Pancreas (tissue), 10 donors: ENCODE measurements around the gene IL9R. TPM values are rescaled to one million over a fixed set of nuclear protein-coding genes. Genes with fewer than 3 reads are reported as not detected.
"Not testable (repeated sequence)": the region's sequence is repeated elsewhere in the genome, so short reads cannot be mapped to it uniquely, and the experiment has no call there.

ENCODE experiments used
- ATAC-seq, 4 donors: fragments of 200-7000 bp; cut with Tn5 transposase; one replicate each; pipeline versions ENCODE4 v1.8.0 to v1.9.1; 2020; ENCODE audit warnings: mild to moderate bottlenecking in 4 of 4, moderate library complexity in 4 of 4
- DNase-seq, 6 donors: peaks; one replicate each; pipeline ENCODE4 v3.0.0-alpha.2; 2020
- FAIRE-seq: peaks from 2 replicates; lab custom pipeline; 2012; peaks lifted over from hg19 to GRCh38; lab: Jason Lieb, UNC
- H3K27ac ChIP-seq, 4 donors: fragments of 200-600 bp; sonication (generic); 1 replicate in 3 of 4; 2 replicates in 1 of 4; pipeline versions ENCODE4 v1.5.0 to v1.8.0; 2020
- H3K27me3 ChIP-seq, 4 donors: fragments of 200-600 bp; one replicate each; pipeline ENCODE4 v1.8.0; 2021
- H3K36me3 ChIP-seq, 3 donors: fragments of 200-600 bp; sonication (generic) in 1 of 3; one replicate each; pipeline versions ENCODE4 v1.5.0 to v1.8.0; 2020 to 2021
- H3K4me1 ChIP-seq, 3 donors: fragments of 200-600 bp; one replicate each; pipeline ENCODE4 v1.8.0; 2021
- H3K4me3 ChIP-seq, 4 donors: fragments of 200-600 bp; sonication (generic) in 2 of 4; one replicate each; pipeline versions ENCODE4 v1.5.0 to v1.8.0; 2020 to 2021
- H3K9me3 ChIP-seq, 4 donors: fragments of 200-600 bp; one replicate each; pipeline ENCODE4 v1.8.0; 2021
- WGBS, 2 donors: extraction: QIAGEN DNeasy Blood & Tissue Kit; methylation state at CpG; one replicate each; pipeline ENCODE4 v1.1.7; 2013; 5-methylcytosine and 5-hydroxymethylcytosine counted together
- intact Hi-C, 3 donors: fragments of 100-400 bp; cut with DNase I; formaldehyde crosslinking; loops; one replicate each; pipeline versions ENCODE4 v1.11.1 to v1.14.2; 2022
- polyA plus RNA-seq, 2 donors: library from polyadenylated mRNA; stranded (reverse); fragments of 200-250 nt; gene quantifications; one replicate each; pipeline ENCODE4 v1.2.3, GENCODE V29; 2013
- total RNA-seq, 6 donors: library from RNA; stranded (reverse); fragmentation: NEBNext Ultra II Directional in 4 of 6; extraction: Animal tissue kit (Norgen Biotek cat#: 25700) in 4 of 6; gene quantifications; one replicate each; pipeline versions ENCODE4 v1.2.1 to v1.2.4, GENCODE V29; 2021 to 2023
- TF ChIP-seq, protein P1 (sequence below), 4 donors: fragments of 200-600 bp; sonication (generic) in 3 of 4; IDR thresholded peaks; one replicate each; pipeline versions ENCODE4 v1.5.0 to v1.8.0; 2021; ENCODE audit warnings: antibody characterized with exemption in 4 of 4
- donor health status: healthy with polysubstance abuse.
- donor health status: DM: no; HTN: no; CAD: no; lungs with moderate emphysema.
- donor health status: DM: no; HTN: no; CAD: no.
- donor health status: control.
- donor health status: control.
- donor health status: Bipolar disorder and iron deficiency.
- donor health status: DM: yes; HTN: yes; CAD: no.
- donor health status: DM: no; HTN: no; CAD: no.
- donor health status: DM: no; HTN: no; CAD: no.
- donor health status: DM: yes; HTN: yes; CAD: no.

Gene IL9R
- total and polyA plus RNA-seq, 8 donors, result 0.05 to 0.20 (median 0.14) TPM; not detected in 4

DNA sequence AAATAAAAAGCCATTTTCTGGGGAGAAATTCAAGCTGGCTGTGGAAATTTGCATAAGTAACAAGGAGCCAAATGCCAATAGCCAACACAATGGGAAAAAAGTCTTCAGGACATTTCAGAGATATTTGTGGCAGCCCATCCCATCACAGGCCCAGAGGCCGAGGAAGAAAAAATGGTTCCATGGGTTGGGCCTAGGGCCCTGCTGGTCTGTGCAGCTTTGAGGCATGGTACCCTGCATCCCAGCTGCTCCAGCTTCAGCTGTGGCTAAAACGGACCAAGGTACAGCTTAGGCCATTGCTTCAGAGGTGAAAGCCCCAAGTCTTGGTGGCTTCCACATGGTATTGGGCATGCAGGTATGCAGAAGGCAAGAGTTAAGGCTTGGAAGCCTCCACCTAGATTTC lies 14.2 kb upstream of the IL9R start:
- DNase-seq (no peak), ATAC-seq (no peak), FAIRE-seq (no peak)
- intact Hi-C loops, result no loop called here
- WGBS, 2 donors, result 54 to 71% methylated on average over 2 of the region's 2 CpGs
- Histone ChIP-seq H3K4me1 (no peaks in the 10 kb centered on the region), H3K27ac (no peak overlapping the region), H3K36me3 (no peaks in the 10 kb centered on the region), H3K27me3 (no peaks in the 10 kb centered on the region), H3K4me3 (no peak overlapping the region), H3K9me3 (no peaks in the 10 kb centered on the region)
- TF ChIP-seq, protein P1, sequence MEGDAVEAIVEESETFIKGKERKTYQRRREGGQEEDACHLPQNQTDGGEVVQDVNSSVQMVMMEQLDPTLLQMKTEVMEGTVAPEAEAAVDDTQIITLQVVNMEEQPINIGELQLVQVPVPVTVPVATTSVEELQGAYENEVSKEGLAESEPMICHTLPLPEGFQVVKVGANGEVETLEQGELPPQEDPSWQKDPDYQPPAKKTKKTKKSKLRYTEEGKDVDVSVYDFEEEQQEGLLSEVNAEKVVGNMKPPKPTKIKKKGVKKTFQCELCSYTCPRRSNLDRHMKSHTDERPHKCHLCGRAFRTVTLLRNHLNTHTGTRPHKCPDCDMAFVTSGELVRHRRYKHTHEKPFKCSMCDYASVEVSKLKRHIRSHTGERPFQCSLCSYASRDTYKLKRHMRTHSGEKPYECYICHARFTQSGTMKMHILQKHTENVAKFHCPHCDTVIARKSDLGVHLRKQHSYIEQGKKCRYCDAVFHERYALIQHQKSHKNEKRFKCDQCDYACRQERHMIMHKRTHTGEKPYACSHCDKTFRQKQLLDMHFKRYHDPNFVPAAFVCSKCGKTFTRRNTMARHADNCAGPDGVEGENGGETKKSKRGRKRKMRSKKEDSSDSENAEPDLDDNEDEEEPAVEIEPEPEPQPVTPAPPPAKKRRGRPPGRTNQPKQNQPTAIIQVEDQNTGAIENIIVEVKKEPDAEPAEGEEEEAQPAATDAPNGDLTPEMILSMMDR (IDR thresholded peaks at IDR 0.05), result no peak

DNA sequence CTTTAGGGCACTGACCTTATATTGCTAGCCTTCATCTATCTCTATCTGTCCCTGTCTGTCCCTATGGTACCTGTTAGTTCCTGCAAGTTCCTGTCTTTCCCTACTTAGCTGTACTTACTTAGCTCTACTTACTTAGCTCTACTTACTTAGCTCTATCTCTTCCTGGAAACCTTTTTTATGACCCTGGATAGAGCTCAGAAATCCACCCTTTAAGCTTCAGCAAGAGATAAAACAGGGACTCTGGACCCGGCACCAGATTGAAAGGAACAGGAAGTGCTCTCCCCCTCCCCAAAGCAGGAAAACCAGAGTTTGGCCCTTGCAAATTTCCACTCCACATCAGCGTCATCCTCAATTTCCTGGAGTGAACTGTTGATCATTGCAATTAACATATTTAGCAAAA lies 12.3 kb upstream of the IL9R start:
- 47 to 54% methylated on average over 2 of the region's 2 CpGs for WGBS, 2 donors
- Histone ChIP-seq H3K4me1 (no peaks in the 10 kb centered on the region), H3K36me3 (no peaks in the 10 kb centered on the region), H3K4me3 (no peak overlapping the region), H3K27me3 (no peaks in the 10 kb centered on the region), H3K27ac (no peak overlapping the region), H3K9me3 (no peaks in the 10 kb centered on the region)
- DNase-seq (no peak), ATAC-seq (no peak), FAIRE-seq (no peak)
- intact Hi-C loops, result no loop called here
- TF ChIP-seq, protein P1 (IDR thresholded peaks at IDR 0.05), result no peak

DNA sequence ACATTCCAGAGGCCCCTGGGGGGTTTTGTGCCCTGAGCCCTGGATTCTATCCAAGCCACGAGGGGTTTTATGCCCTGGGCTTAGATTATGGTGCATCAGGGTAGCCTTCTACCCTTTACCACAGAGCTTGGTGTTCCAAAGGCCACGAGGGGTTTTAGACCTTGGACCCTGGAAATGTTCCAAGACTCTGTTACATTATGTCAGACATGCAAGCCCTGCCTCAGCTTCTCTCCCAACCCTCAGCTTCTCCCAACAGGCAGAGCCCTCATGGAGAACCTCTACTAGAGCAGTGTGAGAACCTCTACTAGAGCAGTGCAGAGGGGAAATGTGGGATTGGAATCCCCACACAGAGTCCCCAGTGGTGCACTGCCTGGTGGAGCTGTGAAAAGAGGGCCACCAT lies 10.5 kb upstream of the IL9R start:
- H3K27ac ChIP-seq, DNase-seq, intact Hi-C loops, H3K36me3 ChIP-seq, H3K4me3 ChIP-seq, H3K9me3 ChIP-seq, H3K4me1 ChIP-seq, H3K27me3 ChIP-seq, FAIRE-seq, ATAC-seq: not testable (repeated sequence)
- 13 to 19% methylated on average over 2 of the region's 2 CpGs for WGBS, 2 donors

DNA sequence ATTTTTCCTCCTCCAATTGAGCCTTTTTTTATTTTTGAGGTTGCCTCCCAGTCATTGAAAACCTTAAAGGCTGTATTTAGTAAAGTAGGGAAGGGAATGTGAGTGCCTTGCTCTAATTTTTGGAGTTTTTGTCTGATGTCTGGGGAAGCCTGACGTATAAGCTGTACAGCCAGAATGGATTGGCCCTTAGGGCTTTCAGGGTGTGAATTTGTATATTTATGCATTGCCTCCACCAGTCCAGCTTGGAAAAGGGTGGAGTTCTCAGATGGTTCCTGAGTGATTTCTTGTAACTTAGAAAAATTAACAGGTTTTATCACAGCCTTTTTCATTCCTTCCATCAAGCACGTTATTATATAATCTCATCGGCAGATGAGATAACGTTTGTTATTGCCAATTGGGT lies 8.6 kb upstream of the IL9R start:
- DNase-seq, result no peak
- TF ChIP-seq, protein P1 (IDR thresholded peaks at IDR 0.05), result no peak
- Histone ChIP-seq H3K4me1 (no peaks in the 10 kb centered on the region), H3K36me3 (no peaks in the 10 kb centered on the region), H3K9me3 (no peaks in the 10 kb centered on the region), H3K27ac (no peak overlapping the region), H3K4me3 (no peak overlapping the region), H3K27me3 (no peaks in the 10 kb centered on the region)
- FAIRE-seq, result no peak
- intact Hi-C loops, result no loop called here
- WGBS, 2 donors, result 54 to 57% methylated on average over 4 of the region's 4 CpGs
- no peak for ATAC-seq

DNA sequence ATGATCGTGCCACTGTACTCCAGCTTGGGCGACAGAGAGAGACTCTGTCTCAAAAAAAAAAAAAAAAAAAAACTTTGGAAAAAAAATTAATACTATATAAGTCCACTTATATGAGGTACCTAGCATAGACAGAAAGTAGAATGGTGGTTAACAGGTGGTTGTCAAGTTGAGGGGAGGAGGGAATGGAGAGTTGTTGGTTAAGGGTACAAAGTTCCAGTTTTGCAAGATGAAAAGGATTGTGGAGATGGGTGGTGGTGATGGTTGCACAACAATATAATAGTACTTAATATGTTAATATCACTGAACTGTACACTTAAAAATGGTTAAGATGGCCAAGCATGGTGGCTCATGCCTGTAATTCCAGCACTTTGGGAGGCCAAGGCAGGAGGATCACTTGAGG lies 4.1 kb upstream of the IL9R start:
- no peak for DNase-seq
- Histone ChIP-seq H3K4me1 (no peaks in the 10 kb centered on the region), H3K4me3 (no peak overlapping the region), H3K27me3 (no peaks in the 10 kb centered on the region), H3K9me3 (no peaks in the 10 kb centered on the region), H3K36me3 (no peaks in the 10 kb centered on the region), H3K27ac (no peak overlapping the region)
- intact Hi-C loops, result no loop called here
- FAIRE-seq, result no peak
- ATAC-seq, result no peak
- 72 to 77% methylated on average over 2 of the region's 2 CpGs for WGBS, 2 donors
- TF ChIP-seq, protein P1 (IDR thresholded peaks at IDR 0.05), result no peak
